ENCODE data around the gene FAS.

The FAS gene

GRCh38 chr10:89035461-89035860, 44.9 kb downstream of the FAS start:
- no peak for DNase-seq (ENCODE audit: low read depth, low spot score)

GRCh38 chr10:89037096-89037495, 46.5 kb downstream of the FAS start:
- DNase-seq (ENCODE audit: low read depth, low spot score), result no peak

DNA sequence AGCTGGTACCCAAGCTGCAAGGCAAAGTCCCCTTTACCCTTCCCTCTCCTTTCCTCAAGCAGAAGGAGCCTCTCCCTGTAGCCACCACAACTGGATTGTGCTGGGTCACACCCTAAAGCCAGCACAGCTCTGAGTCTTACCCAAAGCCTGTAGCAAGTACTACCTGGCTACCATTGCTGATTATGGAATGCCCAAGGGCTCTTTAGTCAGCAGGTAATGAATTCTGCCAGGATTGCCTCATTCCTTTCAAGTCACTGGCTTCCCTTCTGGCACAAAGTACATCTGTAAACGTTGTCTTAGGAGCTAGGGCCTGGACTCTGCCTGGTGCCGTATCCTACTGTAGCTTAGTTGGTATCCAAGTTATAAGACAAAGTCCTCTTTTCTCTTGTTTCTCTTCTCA, 52.0 kb downstream of the FAS start:
- DNase-seq (ENCODE audit: low read depth, low spot score), result peak; percentile 4

DNA sequence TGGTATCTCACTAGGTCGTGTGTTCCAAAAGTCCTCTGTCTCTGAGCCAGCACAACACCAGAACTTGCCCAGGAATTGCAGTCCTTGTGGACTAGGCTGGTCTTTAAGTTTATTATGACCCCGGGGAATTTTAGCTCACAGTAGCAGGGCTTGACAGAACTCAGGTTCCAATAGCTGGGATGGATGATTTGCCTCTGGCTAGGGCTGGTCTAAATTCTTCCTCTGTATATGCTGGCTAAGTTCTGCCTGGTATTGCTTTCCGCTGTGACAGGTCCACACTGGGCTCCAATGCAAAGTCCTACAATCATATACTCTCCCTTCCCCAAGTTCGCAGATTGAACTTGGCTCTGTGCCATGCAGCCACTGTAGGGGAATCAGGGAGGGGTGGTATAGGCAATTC, 52.5 kb downstream of the FAS start:
- peak; percentile 12 for DNase-seq (ENCODE audit: low read depth, low spot score)

GRCh38 chr10:89047397-89047796, 56.8 kb downstream of the FAS start:
- no peak for DNase-seq (ENCODE audit: low read depth, low spot score)

- no peak for DNase-seq (ENCODE audit: low read depth, low spot score)
Measured at GRCh38 chr10:89051593-89051992, 61.0 kb downstream of the FAS start.

DNA sequence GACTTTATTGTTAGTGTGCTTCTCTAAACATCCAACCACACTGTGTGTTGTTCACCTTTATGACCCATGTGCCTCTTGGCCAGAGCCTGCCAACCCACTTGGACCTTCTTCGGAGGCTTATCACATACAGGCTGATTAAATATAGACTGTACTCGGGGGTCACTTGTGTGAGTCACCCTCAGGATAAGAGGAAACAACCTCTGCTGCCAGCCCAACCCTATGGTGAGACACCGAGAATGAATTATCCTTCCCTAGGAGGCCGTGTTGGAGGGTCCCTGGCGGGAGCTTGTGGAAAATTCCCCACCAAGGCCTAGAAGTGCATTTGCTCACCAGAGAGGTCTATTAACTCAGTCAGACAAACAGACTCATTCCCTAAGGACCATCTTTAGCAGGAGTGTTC, 63.0 kb downstream of the FAS start:
- DNase-seq (ENCODE audit: low read depth, low spot score), result no peak

- DNase-seq (ENCODE audit: low read depth, low spot score), result no peak
Measured at GRCh38 chr10:89055159-89055558, 64.6 kb downstream of the FAS start.

DNA sequence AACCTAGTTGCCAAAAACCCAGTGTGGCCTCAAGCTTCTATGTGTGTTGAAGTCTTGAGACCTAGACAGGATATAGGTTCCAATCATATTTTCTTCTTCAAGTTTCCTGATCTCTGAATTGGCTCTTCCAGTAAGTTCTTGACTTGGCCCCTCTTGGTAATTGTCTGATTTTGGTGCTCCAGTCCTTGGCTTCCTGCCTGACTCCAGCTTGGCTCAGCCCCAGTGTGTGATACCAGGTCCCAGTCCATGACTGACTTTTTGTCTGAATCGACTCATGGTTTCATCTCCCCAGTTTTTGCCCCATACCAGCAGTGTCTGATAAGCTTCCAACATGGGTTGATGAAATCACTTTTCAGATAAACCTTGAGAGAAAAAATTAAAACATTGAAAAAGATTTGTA, 72.3 kb downstream of the FAS start:
- DNase-seq (ENCODE audit: low read depth, low spot score), result no peak

- no peak for DNase-seq (ENCODE audit: low read depth, low spot score)
Measured at GRCh38 chr10:89063465-89063864, 72.9 kb downstream of the FAS start.

- no peak for DNase-seq (ENCODE audit: low read depth, low spot score)
Measured at GRCh38 chr10:89064748-89065147, 74.2 kb downstream of the FAS start.
